T-helper 1 cell treated with Interleukin-12 subunit alpha and Interleukin-12 subunit beta and Interleukin-4 antibody, amounts not matched to agents 30 ng/mL and 1 ng/mL, for 36 hours (primary cell): ENCODE data around the gene NPLOC4. TPM values are rescaled to one million over a fixed set of nuclear protein-coding genes. Genes with fewer than 3 reads are reported as not detected.

ENCODE experiments used
- intact Hi-C: fragments of 100-400 bp; cut with micrococcal nuclease; formaldehyde crosslinking; loops from one replicate; pipeline ENCODE4 v1.15.1; 2024
- total RNA-seq: library from RNA; stranded (reverse); gene quantifications from 2 replicates; pipeline ENCODE4 v1.2.3, GENCODE V29; 2022

Gene NPLOC4
- total RNA-seq, 1 donor from 2014 or later: 140 TPM

DNA sequence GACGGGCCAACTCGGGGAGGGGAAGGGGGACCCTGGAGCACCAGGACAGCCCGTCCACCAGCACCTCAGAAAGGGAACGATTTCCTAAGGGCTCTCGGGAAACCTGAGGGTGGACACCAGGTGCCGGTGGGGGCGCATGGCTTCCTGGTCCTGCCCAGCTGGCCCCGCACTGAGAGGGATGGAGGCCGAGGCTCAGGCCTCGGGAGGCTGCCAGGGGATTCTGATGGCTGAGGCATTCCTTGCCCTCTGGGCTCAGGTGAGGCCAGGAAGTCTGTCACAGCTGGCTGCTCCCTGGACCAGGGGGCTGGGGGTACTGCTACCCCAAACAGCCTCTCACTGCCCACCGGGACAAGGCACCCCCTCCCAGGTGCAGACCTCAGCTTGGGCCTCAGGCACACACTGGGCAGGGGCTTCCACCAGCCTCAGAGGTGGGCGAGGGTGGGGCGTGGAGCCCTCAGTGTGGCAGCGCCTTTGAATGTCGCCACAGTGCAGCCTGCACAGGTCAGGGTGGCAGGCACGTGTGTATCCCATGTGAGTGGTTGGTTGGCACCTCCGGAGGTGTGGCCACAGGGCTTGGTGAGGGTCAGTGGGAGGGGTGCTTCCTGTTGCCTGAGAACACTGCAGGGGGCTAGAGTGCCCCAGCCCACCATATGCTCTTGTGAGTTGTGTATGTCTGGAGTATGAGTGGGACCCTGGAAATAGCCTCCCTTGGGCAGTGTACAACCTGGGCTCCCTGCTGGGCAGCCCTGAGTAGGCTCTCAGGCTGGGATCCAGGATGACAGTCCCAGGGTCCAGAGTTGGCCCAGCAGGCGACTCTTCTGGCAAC is 112.7 kb downstream of the NPLOC4 start:
- intact Hi-C loops: no loop called here

- intact Hi-C loops: no loop called here
Observed at GRCh38 chr17:81523402-81524038, 113.4 kb downstream of the NPLOC4 start.

DNA sequence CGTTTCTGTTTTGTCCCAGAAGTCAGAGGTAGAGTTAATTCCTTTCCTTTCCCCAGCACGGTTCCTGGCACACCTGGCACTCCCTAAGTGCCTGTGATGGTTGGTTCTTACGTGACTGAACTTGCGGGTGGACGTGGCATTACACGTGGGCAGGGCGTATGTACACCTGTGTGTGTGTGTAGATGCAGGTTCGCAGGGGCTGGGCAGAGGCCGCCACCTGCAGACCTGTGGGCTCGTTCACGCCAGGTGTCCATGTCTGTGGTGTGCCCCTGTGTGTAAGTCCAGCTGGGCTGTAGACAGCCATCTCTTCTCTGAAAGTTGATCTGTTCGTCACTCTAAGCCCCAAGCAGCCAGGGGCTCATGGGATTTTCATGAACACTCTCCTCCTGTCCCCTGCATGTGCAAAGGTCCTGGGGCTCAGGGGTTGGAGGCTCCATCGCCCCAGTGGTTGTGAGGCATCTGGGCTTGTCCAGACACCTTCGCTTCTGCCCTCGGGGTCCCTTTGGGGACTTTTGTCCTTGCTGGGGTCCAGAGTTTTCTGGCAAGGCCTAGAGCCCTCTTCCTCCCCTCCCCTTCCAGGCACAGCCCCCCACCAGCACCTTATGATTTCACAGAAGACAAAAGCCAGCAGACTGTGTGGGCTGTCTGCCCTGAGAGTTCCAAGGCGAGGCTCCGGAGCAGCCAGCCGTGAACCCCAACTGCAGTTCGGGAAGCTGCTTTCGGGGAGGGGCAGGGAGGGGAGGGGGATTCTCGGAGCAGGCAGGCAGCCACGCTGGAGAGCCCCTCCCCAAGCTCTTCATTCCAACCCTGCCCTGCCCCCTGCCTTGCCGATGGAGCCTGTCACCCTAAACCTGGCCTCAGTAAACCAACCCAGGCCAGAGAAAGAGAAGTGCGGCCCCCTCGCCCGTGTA is 114.2 kb downstream of the NPLOC4 start:
- intact Hi-C loops: no loop called here

DNA sequence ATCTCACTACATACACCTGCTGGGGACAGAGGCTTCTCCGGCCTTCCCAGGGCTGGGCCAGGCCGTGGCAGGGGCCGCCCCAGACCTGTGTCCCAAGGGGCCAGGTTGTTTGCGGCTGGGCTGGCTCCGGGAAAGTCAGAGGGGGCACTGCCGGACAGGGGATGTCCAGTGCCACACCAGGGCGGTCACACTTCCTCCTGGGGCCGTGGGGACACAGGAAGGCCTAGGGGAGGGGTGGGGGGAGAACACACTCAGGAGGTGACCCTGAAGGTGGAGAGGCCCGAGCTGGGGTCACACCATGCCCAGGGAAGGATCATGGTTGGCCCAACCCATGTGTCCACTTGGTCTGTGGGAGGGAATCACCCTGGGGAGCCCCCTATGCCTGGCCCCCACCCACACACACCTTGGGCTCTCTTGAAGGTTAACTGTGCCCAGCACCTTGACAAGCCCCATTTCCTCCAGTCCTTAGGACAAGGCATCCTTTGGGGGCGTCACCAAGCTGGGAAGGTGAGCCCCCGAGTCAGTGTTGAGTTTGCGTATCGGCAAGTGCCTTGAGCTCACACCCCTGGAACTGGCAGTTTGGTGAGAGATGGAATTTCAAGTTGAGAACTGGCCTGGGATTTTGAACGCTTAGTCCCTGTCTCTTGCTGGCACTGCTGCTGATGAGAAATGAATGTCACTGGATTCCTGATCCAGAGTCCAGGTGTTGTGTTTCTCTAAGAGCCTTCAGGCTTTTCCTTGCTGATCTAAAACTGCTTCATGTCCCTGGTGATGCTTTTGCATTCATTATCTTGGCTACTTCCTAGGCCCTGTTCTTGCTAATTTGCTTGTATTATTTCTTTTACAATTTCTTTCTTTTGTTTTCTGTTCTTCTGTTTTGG is 116.7 kb downstream of the NPLOC4 start:
- intact Hi-C loops: no loop called here

DNA sequence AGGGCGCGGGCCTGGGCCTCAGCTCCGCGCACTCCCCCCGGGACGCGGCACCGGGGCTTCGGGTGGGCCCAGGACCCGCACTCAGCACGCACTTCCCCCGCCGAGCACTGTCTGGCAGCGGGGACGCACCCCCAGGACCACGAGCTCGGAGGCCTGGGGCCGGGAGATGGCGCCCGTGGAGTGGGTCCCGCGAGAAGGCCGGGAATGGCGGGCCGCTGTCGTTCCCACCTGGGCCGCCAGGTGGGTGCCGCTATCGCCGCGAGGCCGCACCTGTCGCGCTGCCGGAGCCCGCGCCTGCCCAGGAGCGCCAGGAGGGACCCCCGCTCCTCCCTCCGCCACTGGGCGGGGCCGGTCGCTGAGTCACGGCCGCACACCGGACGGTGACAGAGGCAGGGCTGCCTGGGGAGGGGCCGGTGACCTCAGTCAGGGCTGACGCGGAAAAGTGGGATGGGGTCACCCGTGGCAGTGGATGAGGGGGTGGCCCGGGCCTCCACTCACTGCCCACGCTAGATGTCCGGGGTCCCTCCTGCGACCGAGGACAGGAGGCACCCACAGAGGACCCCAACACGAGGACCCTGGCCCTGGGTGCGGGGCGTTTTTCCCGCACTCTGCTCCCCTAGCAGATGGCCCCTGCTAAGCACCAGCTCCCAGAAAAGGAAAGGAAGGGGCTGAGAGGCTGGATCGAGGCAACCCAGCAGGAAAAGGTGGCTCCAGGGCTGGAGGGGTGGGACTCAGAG is 117.5 kb downstream of the NPLOC4 start:
- intact Hi-C loops: loop anchor here (1.0 to 10.0 kb wide), 5 partner anchors 34 to 1255 kb away; partner anchors contain the start of genes RNF213 and SLC38A10

- intact Hi-C loops: loop anchor here (1.0 to 10.0 kb wide), 5 partner anchors 34 to 1254 kb away; partner anchors contain the start of genes RNF213 and SLC38A10
Observed at GRCh38 chr17:81518785-81519283, 118.1 kb downstream of the NPLOC4 start.

GRCh38 chr17:81518113-81518784 is 118.7 kb downstream of the NPLOC4 start:
- intact Hi-C loops: loop anchor here (10.0 kb wide), 3 partner anchors 223 to 1253 kb away; partner anchors contain the start of genes RNF213 and SLC38A10

- intact Hi-C loops: loop anchor here (10.0 kb wide), 3 partner anchors 223 to 1253 kb away; partner anchors contain the start of genes RNF213 and SLC38A10
Observed at GRCh38 chr17:81517339-81518112, 119.4 kb downstream of the NPLOC4 start.

- intact Hi-C loops: loop anchor here (10.0 kb wide), 3 partner anchors 222 to 1252 kb away; partner anchors contain the start of genes RNF213 and SLC38A10
Observed at GRCh38 chr17:81517009-81517338, 119.9 kb downstream of the NPLOC4 start.

DNA sequence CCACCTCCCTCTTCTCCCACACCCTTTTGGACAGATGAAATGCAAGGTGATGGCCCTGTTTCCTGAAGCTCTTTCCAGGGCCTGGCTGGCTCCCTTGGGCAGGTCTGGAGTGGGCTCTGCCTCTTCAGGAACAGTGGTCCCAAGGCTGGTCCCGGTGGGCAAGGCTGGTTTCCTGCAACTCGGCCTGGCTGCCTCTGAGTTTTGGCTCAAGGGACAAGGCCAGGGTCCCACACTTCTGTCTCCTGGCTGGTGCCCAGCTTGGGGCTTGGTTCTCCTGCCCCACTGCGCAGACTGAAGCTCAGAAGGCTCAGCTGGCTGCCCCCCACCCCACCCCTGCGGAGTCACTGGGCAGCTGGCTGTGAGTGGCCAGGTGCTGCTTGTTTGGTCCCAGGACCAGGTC is 120.5 kb downstream of the NPLOC4 start:
- intact Hi-C loops: loop anchor here (10.0 kb wide), 3 partner anchors 222 to 1252 kb away; partner anchors contain the start of genes RNF213 and SLC38A10

GRCh38 chr17:81515530-81516041 is 121.3 kb downstream of the NPLOC4 start:
- intact Hi-C loops: loop anchor here (1.0 to 10.0 kb wide), 4 partner anchors 221 to 1251 kb away; partner anchors contain the start of genes RNF213 and SLC38A10

- intact Hi-C loops: loop anchor here (1.0 to 10.0 kb wide), 10 partner anchors 28 to 1718 kb away; partner anchors contain the start of genes CBX8, CENPX, LRRC45 and MRPL12
Observed at GRCh38 chr17:81514739-81515529, 122.0 kb downstream of the NPLOC4 start.

DNA sequence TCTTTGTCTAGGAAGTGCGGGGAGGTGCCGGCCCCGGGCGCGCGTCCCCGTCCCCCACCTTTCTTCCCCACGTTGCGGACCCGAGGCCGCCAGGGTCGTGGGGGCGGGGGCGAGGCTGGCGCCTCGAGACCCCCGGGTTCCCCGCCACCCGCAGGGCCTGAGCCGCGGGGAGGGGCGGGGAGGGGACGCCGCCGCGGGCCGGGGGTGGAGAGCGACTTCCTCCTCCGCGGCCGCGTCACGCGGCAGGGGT is 122.5 kb downstream of the NPLOC4 start:
- intact Hi-C loops: loop anchor here (1.0 to 10.0 kb wide), 9 partner anchors 27 to 1717 kb away; partner anchors contain the start of genes CBX8, CENPX, LRRC45 and MRPL12

DNA sequence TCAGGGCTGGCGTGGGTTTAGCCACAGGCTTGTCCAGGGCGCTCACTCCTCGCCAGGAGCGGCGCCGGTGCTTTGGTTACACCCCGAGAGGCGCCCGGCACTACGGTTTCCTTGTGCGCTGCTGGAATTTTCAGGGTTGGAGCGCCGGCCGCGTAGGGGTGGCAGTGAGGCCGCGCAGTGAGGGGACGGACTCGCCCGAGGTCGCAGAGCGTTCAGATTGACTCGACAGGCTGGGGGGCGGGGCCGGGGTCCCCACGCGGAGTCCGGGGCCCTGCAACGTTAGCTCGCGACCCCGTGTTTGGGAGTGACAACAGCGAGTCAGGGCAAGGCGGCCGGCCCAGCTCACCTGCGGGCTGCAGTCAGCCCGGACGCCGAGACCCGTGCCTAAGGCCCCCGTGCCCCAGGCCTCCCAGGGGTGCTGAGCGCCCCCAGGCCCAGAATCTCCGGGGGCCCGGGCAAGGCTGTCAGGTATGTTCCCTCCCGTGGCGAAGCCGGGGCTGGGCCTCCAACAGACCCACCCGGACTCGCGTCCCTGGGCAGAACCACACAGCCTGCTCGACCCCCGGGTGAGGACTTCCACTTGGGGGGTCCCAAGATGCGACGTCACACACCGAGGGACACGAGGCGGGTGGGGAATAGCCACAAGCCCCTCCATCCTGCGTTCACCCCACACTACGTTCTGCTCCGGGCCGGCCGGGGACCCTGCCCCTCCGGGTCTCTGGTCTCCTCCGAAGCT is 123.0 kb downstream of the NPLOC4 start:
- intact Hi-C loops: loop anchor here (1.0 to 10.0 kb wide), 11 partner anchors 27 to 1717 kb away; partner anchors contain the start of genes CBX8, CENPX, LRRC45 and MRPL12

- intact Hi-C loops: loop anchor here (2.0 to 10.0 kb wide), 9 partner anchors 117 to 1716 kb away; partner anchors contain the start of genes CBX8, CENPX, LRRC45 and MRPL12
Observed at GRCh38 chr17:81513372-81513752, 123.5 kb downstream of the NPLOC4 start.
